Measurements from ENCODE around the gene RHBDL1. TPM values are rescaled to one million over a fixed set of nuclear protein-coding genes. Genes with fewer than 3 reads are reported as not detected.
A peak's percentile ranks its signal among the peaks of the same experiment; 100 is the strongest.

Gene RHBDL1
- total and polyA plus RNA-seq, 9 of the 15 experiments (the other 6 are each of a cell fraction or from before 2014, with no cell fraction given), result 0.03 to 5.6 (median 1.3) TPM; not detected in 1

DNA sequence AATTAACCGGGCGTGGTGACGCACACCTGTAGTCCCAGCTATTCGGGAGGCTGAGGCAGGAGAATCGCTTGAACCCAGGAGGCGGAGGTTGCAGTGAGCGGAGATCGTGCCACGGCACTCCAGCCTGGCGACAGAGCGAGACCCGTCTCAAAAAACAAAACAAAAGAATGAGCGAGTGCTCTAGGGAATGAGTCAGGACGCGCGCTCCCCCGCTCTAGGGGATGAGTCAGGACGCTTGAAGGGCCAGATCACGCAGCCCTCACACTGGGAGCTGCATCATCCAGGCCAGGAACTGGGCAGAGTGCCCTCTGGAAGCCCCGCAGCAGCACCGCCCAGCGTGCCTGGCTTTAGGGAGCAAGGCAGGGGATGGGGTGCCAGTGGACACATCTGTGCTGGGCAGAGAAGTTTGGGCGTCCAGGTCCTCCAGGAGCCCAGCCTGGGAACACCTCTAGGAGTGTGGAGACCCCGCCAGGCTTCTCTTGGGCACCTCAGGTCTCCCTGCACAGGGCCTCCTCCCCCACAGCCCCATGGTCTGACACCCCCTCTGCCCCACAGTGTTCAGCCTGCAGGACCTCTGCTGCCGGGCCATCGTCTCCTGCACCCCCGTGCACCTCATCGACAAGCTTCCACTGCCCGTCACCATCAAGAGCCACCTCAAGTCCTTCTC is 48.6 kb upstream of the RHBDL1 start (continued):
- TF ChIP-seq, protein P1, sequence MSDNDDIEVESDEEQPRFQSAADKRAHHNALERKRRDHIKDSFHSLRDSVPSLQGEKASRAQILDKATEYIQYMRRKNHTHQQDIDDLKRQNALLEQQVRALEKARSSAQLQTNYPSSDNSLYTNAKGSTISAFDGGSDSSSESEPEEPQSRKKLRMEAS (CRISPR knock-in tag; IDR thresholded peaks at IDR 0.05), result no peak
- TF ChIP-seq ZNF274 (IDR thresholded peaks at IDR 0.05; ENCODE audit: borderline replicate concordance, low read depth, low read length), result no peak
- no peak for TF ChIP-seq PRMT5 (CRISPR knock-in tag; IDR thresholded peaks at IDR 0.05)
- peak; percentile 44; the same call in 1 of the 2 replicates for TF ChIP-seq SMARCC2 (IDR thresholded peaks at IDR 0.05; ENCODE audit: low read depth)
- TF ChIP-seq NRF1 (conservative IDR thresholded peaks at IDR 0.05 in 1 of 2, IDR thresholded peaks at IDR 0.05 in 1 of 2), result peak; percentile 26 to 38; a peak in 2 of 4 replicates
- TF ChIP-seq, protein P2, sequence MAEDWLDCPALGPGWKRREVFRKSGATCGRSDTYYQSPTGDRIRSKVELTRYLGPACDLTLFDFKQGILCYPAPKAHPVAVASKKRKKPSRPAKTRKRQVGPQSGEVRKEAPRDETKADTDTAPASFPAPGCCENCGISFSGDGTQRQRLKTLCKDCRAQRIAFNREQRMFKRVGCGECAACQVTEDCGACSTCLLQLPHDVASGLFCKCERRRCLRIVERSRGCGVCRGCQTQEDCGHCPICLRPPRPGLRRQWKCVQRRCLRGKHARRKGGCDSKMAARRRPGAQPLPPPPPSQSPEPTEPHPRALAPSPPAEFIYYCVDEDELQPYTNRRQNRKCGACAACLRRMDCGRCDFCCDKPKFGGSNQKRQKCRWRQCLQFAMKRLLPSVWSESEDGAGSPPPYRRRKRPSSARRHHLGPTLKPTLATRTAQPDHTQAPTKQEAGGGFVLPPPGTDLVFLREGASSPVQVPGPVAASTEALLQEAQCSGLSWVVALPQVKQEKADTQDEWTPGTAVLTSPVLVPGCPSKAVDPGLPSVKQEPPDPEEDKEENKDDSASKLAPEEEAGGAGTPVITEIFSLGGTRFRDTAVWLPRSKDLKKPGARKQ (CRISPR knock-in tag; IDR thresholded peaks at IDR 0.05), result peak; percentile 70; the same call in 1 of the 2 replicates
- TF ChIP-seq HBP1 (CRISPR knock-in tag; IDR thresholded peaks at IDR 0.05), result no peak
- TF ChIP-seq CCAR2 (IDR thresholded peaks at IDR 0.05; ENCODE audit: low read depth, low read length), result no peak
- TF ChIP-seq MLLT1 (IDR thresholded peaks at IDR 0.05), result peak in 1 of 2 experiments; percentile 94; a peak in 3 of 4 replicates
- no peak for TF ChIP-seq HMG20B (CRISPR knock-in tag; IDR thresholded peaks at IDR 0.05)
- 0 out of 2 replicates have a peak, but pooled peaks have one; percentile 24 for TF ChIP-seq HDAC2 (IDR thresholded peaks at IDR 0.05)
- TF ChIP-seq MEF2D (tag; conservative IDR thresholded peaks at IDR 0.05; ENCODE audit: low read depth), result no peak
- no peak for TF ChIP-seq NCOA6 (IDR thresholded peaks at IDR 0.05)
- TF ChIP-seq C11orf30 (IDR thresholded peaks at IDR 0.05; ENCODE audit: low read depth), result peak; percentile 73
- no peak for TF ChIP-seq PCBP1 (IDR thresholded peaks at IDR 0.05; ENCODE audit: low read depth, low read length, poor library complexity, severe bottlenecking)
- TF ChIP-seq, protein P3, sequence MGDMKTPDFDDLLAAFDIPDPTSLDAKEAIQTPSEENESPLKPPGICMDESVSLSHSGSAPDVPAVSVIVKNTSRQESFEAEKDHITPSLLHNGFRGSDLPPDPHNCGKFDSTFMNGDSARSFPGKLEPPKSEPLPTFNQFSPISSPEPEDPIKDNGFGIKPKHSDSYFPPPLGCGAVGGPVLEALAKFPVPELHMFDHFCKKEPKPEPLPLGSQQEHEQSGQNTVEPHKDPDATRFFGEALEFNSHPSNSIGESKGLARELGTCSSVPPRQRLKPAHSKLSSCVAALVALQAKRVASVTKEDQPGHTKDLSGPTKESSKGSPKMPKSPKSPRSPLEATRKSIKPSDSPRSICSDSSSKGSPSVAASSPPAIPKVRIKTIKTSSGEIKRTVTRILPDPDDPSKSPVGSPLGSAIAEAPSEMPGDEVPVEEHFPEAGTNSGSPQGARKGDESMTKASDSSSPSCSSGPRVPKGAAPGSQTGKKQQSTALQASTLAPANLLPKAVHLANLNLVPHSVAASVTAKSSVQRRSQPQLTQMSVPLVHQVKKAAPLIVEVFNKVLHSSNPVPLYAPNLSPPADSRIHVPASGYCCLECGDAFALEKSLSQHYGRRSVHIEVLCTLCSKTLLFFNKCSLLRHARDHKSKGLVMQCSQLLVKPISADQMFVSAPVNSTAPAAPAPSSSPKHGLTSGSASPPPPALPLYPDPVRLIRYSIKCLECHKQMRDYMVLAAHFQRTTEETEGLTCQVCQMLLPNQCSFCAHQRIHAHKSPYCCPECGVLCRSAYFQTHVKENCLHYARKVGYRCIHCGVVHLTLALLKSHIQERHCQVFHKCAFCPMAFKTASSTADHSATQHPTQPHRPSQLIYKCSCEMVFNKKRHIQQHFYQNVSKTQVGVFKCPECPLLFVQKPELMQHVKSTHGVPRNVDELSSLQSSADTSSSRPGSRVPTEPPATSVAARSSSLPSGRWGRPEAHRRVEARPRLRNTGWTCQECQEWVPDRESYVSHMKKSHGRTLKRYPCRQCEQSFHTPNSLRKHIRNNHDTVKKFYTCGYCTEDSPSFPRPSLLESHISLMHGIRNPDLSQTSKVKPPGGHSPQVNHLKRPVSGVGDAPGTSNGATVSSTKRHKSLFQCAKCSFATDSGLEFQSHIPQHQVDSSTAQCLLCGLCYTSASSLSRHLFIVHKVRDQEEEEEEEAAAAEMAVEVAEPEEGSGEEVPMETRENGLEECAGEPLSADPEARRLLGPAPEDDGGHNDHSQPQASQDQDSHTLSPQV (IDR thresholded peaks at IDR 0.05), result peak; percentile 65; the same call in 1 of the 2 replicates
- peak; percentile 47; the same call in 1 of the 2 replicates for TF ChIP-seq TFAP4 (CRISPR knock-in tag; IDR thresholded peaks at IDR 0.05; ENCODE audit: borderline replicate concordance)

Measured in K562 (cell line).